Measurements from ENCODE around the gene TRIM27. TPM values are rescaled to one million over a fixed set of nuclear protein-coding genes. Genes with fewer than 3 reads are reported as not detected.
A peak's percentile ranks its signal among the peaks of the same experiment; 100 is the strongest.

The TRIM27 gene
- polyA plus RNA-seq, 1 donor from 2014 or later = 79.7 TPM

DNA sequence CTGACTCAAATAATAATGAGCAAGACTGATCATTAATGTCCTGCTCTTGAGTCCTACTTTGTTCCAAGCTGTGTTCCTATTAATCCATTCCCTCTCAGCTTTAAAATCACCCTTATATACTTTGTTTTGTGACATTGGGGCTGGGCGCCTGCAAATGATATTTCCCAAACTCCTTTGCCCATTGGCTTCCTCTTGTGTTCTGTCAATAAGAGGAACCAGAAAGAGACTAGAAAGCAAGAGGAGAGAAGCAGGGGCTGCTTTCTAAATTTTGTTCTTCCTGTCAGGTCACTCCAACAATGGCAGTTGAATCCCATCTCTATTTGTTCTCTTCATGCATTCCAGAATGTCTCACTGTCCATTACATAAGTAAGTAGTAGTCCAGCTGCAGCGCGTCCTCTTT is 21.6 kb upstream of the TRIM27 start:
- Histone ChIP-seq H3K4me3 (ENCODE audit: low read length) (no peak overlapping the region), H3K36me3 (ENCODE audit: insufficient read depth, low read length) (no peaks in the 10 kb centered on the region), H2AFZ (ENCODE audit: low read depth, low read length) (no peak overlapping the region), H3K27ac (ENCODE audit: low read length) (no peak overlapping the region), H3K27me3 (ENCODE audit: insufficient read depth, low read depth, low read length) (peaks cover 3% of the 10 kb centered on the region), H3K9me2 (ENCODE audit: insufficient read depth, low read length) (no peaks in the 10 kb centered on the region), H3F3A (ENCODE audit: insufficient read depth, low read length, poor library complexity, severe bottlenecking) (peaks cover 4% of the 10 kb centered on the region), H3K9me3 (ENCODE audit: low read length) (no peaks in the 10 kb centered on the region), H3K4me2 (ENCODE audit: low read length) (no peak overlapping the region), H4K20me1 (ENCODE audit: insufficient read depth) (no peaks in the 10 kb centered on the region), H3K9ac (ENCODE audit: low read length) (no peak overlapping the region), H3K79me2 (replicated peaks; ENCODE audit: insufficient read depth, low read length) (no peaks in the 10 kb centered on the region)
- no peak for TF ChIP-seq TAF1 (IDR thresholded peaks at IDR 0.05; ENCODE audit: low read depth)
- TF ChIP-seq POLR2AphosphoS5 (IDR thresholded peaks at IDR 0.05) = no peak

DNA sequence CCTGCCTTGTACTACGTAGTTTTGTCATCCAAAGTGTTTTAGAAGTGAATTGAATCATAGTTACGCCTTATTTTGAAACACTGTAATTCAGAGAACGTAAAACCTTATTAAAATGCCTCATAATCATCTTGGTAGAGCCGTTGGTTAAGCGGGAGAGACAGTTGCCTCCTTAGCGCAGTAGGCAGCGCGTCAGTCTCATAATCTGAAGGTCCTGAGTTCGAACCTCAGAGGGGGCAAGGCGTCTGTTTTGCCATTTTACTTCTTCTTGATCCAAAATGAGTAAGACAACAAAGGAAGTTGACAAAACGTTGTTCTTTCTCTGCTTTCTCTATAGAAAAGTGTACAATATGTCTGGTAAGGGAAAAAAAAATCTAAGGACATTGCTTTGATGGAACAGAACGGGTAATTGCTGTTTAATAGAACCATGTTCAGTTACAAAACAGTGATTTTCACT is 20.7 kb upstream of the TRIM27 start:
- peaks cover 3% of the 10 kb centered on the region for H3K27me3 ChIP-seq (ENCODE audit: insufficient read depth, low read depth, low read length)
- no peak overlapping the region for H3K27ac ChIP-seq (ENCODE audit: low read length)
- H3K9me2 ChIP-seq (ENCODE audit: insufficient read depth, low read length) = no peaks in the 10 kb centered on the region
- H3K36me3 ChIP-seq (ENCODE audit: insufficient read depth, low read length) = no peaks in the 10 kb centered on the region
- no peak overlapping the region for H2AFZ ChIP-seq (ENCODE audit: low read depth, low read length)
- peak overlapping the region; percentile 69 for H3K4me3 ChIP-seq (ENCODE audit: low read length)
- H3K9me3 ChIP-seq (ENCODE audit: low read length) = no peaks in the 10 kb centered on the region
- H3K4me2 ChIP-seq (ENCODE audit: low read length) = peak overlapping the region; percentile 9
- peaks cover 4% of the 10 kb centered on the region for H3F3A ChIP-seq (ENCODE audit: insufficient read depth, low read length, poor library complexity, severe bottlenecking)
- no peaks in the 10 kb centered on the region for H4K20me1 ChIP-seq (ENCODE audit: insufficient read depth)
- H3K79me2 ChIP-seq (replicated peaks; ENCODE audit: insufficient read depth, low read length) = no peaks in the 10 kb centered on the region
- peak overlapping the region; percentile 13 for H3K9ac ChIP-seq (ENCODE audit: low read length)
- no peak for TF ChIP-seq POLR2AphosphoS5 (IDR thresholded peaks at IDR 0.05)
- TF ChIP-seq, protein P1, sequence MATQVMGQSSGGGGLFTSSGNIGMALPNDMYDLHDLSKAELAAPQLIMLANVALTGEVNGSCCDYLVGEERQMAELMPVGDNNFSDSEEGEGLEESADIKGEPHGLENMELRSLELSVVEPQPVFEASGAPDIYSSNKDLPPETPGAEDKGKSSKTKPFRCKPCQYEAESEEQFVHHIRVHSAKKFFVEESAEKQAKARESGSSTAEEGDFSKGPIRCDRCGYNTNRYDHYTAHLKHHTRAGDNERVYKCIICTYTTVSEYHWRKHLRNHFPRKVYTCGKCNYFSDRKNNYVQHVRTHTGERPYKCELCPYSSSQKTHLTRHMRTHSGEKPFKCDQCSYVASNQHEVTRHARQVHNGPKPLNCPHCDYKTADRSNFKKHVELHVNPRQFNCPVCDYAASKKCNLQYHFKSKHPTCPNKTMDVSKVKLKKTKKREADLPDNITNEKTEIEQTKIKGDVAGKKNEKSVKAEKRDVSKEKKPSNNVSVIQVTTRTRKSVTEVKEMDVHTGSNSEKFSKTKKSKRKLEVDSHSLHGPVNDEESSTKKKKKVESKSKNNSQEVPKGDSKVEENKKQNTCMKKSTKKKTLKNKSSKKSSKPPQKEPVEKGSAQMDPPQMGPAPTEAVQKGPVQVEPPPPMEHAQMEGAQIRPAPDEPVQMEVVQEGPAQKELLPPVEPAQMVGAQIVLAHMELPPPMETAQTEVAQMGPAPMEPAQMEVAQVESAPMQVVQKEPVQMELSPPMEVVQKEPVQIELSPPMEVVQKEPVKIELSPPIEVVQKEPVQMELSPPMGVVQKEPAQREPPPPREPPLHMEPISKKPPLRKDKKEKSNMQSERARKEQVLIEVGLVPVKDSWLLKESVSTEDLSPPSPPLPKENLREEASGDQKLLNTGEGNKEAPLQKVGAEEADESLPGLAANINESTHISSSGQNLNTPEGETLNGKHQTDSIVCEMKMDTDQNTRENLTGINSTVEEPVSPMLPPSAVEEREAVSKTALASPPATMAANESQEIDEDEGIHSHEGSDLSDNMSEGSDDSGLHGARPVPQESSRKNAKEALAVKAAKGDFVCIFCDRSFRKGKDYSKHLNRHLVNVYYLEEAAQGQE (IDR thresholded peaks at IDR 0.05; ENCODE audit: borderline replicate concordance) = no peak
- no peak for TF ChIP-seq EZH2 (IDR thresholded peaks at IDR 0.05; ENCODE audit: borderline replicate concordance, insufficient read depth, low read length, poor library complexity, severe bottlenecking)
- no peak for TF ChIP-seq MXI1 (conservative IDR thresholded peaks at IDR 0.05; ENCODE audit: poor library complexity, severe bottlenecking)
- TF ChIP-seq, protein P2, sequence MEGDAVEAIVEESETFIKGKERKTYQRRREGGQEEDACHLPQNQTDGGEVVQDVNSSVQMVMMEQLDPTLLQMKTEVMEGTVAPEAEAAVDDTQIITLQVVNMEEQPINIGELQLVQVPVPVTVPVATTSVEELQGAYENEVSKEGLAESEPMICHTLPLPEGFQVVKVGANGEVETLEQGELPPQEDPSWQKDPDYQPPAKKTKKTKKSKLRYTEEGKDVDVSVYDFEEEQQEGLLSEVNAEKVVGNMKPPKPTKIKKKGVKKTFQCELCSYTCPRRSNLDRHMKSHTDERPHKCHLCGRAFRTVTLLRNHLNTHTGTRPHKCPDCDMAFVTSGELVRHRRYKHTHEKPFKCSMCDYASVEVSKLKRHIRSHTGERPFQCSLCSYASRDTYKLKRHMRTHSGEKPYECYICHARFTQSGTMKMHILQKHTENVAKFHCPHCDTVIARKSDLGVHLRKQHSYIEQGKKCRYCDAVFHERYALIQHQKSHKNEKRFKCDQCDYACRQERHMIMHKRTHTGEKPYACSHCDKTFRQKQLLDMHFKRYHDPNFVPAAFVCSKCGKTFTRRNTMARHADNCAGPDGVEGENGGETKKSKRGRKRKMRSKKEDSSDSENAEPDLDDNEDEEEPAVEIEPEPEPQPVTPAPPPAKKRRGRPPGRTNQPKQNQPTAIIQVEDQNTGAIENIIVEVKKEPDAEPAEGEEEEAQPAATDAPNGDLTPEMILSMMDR (IDR thresholded peaks at IDR 0.05; ENCODE audit: poor library complexity, severe bottlenecking) = no peak
- TF ChIP-seq TAF1 (IDR thresholded peaks at IDR 0.05; ENCODE audit: low read depth) = no peak
- TF ChIP-seq SMC3 (conservative IDR thresholded peaks at IDR 0.05; ENCODE audit: poor library complexity) = no peak
- no peak for TF ChIP-seq RAD21 (conservative IDR thresholded peaks at IDR 0.05)
- no peak for TF ChIP-seq EP300 (conservative IDR thresholded peaks at IDR 0.05; ENCODE audit: poor library complexity, severe bottlenecking)
